Activated naive CD8-positive, alpha-beta T cell treated with anti-CD3 and anti-CD28 coated beads for 36 hours (primary cell): Measurements from ENCODE around the gene IL11RA. TPM values are rescaled to one million over a fixed set of nuclear protein-coding genes. Genes with fewer than 3 reads are reported as not detected.

Experiments
- DNase-seq: peaks from one replicate; pipeline ENCODE4 v3.0.0; 2021
- H3K27ac Mint-ChIP-seq: one replicate; pipeline ENCODE4 v1.8.0; 2022; ENCODE audit warnings: mild to moderate bottlenecking, moderate library complexity, mixed read lengths
- H3K27me3 Mint-ChIP-seq: one replicate; pipeline ENCODE4 v1.8.0; 2022; ENCODE audit warnings: mild to moderate bottlenecking, mixed read lengths
- H3K36me3 Mint-ChIP-seq: one replicate; pipeline ENCODE4 v1.8.0; 2021; ENCODE audit warnings: mild to moderate bottlenecking, mixed read lengths
- H3K4me1 Mint-ChIP-seq: one replicate; pipeline ENCODE4 v1.8.0; 2021; ENCODE audit warnings: mixed read lengths
- H3K4me3 Mint-ChIP-seq: one replicate; pipeline ENCODE4 v1.8.0; 2022; ENCODE audit warnings: mild to moderate bottlenecking, moderate library complexity, mixed read lengths
- H3K9me3 Mint-ChIP-seq: one replicate; pipeline ENCODE4 v1.8.0; 2022; ENCODE audit warnings: mixed read lengths
- total RNA-seq, 2 experiments: library from RNA; stranded (reverse); gene quantifications; one replicate each; pipeline ENCODE4 v1.2.3, GENCODE V29; 2021

IL11RA gene
- total RNA-seq: 10 to 100 TPM; 12.1 to 13.0 TPM

DNA sequence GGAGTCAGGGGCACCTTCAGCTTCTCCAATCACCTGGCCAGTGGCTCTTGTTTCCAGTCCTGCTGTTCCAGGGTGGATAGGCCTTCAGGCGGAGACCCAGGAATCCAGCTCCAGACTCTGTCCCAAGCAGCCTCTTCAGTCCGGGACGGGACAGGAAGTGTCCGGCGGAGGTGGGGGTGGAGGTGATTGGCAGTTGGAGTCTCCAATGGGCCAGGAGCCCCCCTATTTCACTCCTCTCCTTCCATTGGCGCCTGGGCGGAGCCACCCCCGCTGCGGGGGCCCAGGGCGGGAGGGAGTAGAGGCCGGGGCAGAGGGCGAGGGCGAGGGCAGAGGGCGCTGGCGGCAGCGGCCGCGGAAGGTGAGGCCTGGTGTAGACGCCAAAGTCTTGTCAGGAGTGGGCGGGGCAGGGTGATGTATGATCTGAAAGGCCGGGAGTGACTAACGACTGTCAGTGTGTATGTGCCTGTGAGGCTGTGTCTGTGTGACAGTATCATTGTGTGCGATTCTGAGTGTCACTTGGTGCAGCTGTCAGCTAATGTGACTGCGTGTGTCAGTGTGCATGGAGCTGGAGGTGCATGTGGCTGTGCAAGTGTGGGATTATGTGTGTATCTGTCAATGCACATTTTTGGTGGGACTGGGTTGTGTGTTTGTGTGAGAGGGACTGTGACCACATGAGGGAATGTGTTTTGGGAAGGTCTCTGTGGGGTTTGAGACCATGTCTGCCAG is at the start of gene IL11RA:
TSS of gene IL11RA (plus strand) at position 310 of the 726 bp plus-strand sequence. CDS start 3,033 bp downstream, outside the sequence.
- H3K4me3 Mint-ChIP-seq: no peak within 1 kb of the TSS
- DNase-seq: peak; percentile 57

GRCh38 chr9:34603610-34604231 is 48.3 kb upstream of the IL11RA start:
- no peak overlapping the region for H3K27ac Mint-ChIP-seq
- H3K27me3 Mint-ChIP-seq: no peaks in the 10 kb centered on the region

More for the DNA sequence above, at the start of gene IL11RA:
- Mint-ChIP-seq H3K27ac (peak within 1 kb of the TSS; percentile 58), H3K9me3 (no peaks in the 10 kb centered on the region), H3K4me1 (peaks cover 33% of the 10 kb centered on the region), H3K36me3 (peaks cover 23% of the 10 kb centered on the region), H3K27me3 (no peaks in the 10 kb centered on the region)

GRCh38 chr9:34606190-34606589 is 45.8 kb upstream of the IL11RA start:
- peaks cover 8% of the 10 kb centered on the region for H3K4me1 Mint-ChIP-seq
- no peaks in the 10 kb centered on the region for H3K27me3 Mint-ChIP-seq
- DNase-seq: no peak
- no peak overlapping the region for H3K27ac Mint-ChIP-seq
- no peak overlapping the region for H3K4me3 Mint-ChIP-seq
- H3K9me3 Mint-ChIP-seq: no peaks in the 10 kb centered on the region
- H3K36me3 Mint-ChIP-seq: peaks cover 10% of the 10 kb centered on the region

More at GRCh38 chr9:34603610-34604231, 48.3 kb upstream of the IL11RA start:
- Mint-ChIP-seq H3K36me3 (no peaks in the 10 kb centered on the region), H3K4me3 (no peak overlapping the region), H3K9me3 (no peaks in the 10 kb centered on the region), H3K4me1 (no peaks in the 10 kb centered on the region)
- DNase-seq: peak; percentile 73

DNA sequence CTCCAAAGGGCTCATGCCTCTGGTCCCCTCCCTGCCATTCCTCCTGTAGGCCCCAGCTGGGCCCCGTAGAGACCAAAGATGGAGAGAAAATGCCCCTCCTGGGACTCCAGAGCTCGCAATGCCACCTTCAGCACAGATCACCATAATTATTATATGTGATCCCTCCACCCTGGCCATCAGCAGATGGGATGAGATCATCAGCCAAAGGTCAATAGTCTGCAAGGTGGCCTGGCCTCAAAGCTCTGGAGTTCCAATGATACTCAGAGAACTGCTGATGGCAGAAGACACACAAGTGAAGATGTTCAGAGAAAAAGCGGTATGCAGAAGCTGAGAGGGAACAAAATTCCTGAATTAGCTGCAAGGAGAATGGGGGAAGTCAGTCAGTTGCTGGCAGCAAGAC is 45.1 kb upstream of the IL11RA start:
- DNase-seq: no peak
- H3K9me3 Mint-ChIP-seq: no peaks in the 10 kb centered on the region
- H3K36me3 Mint-ChIP-seq: peaks cover 15% of the 10 kb centered on the region
- no peaks in the 10 kb centered on the region for H3K27me3 Mint-ChIP-seq
- peaks cover 9% of the 10 kb centered on the region for H3K4me1 Mint-ChIP-seq
- no peak overlapping the region for H3K4me3 Mint-ChIP-seq
- H3K27ac Mint-ChIP-seq: no peak overlapping the region

DNA sequence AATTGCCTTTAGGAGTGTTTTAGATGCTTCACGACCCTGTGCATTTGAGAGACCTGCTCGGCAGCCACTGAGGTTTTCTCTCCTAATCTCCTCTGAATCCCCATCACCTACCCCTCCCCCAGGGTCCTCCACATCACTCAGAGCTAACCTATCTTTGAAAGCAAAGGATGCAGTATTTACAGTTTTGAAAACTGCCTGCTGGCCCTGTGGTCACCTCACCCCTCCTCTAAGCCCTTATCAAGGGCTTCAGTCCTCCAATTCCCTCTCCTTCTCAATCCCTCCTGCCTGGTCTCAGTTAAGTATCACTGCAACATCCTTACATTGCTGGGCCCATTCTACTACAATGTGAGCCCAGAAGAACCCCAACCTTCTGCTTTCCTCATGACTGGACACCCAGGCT is 44.7 kb upstream of the IL11RA start:
- Mint-ChIP-seq H3K9me3 (no peaks in the 10 kb centered on the region), H3K4me3 (no peak overlapping the region), H3K36me3 (peaks cover 15% of the 10 kb centered on the region)

GRCh38 chr9:34610434-34611206 is 41.4 kb upstream of the IL11RA start:
- Mint-ChIP-seq H3K4me3 (peak overlapping the region; percentile 92), H3K27ac (no peak overlapping the region), H3K9me3 (no peaks in the 10 kb centered on the region), H3K27me3 (no peaks in the 10 kb centered on the region), H3K4me1 (peaks cover 19% of the 10 kb centered on the region), H3K36me3 (peaks cover 15% of the 10 kb centered on the region)
- DNase-seq: no peak

More for the DNA sequence above, 44.7 kb upstream of the IL11RA start:
- no peak for DNase-seq
- H3K27ac Mint-ChIP-seq: no peak overlapping the region
- H3K27me3 Mint-ChIP-seq: no peaks in the 10 kb centered on the region
- peaks cover 11% of the 10 kb centered on the region for H3K4me1 Mint-ChIP-seq

DNA sequence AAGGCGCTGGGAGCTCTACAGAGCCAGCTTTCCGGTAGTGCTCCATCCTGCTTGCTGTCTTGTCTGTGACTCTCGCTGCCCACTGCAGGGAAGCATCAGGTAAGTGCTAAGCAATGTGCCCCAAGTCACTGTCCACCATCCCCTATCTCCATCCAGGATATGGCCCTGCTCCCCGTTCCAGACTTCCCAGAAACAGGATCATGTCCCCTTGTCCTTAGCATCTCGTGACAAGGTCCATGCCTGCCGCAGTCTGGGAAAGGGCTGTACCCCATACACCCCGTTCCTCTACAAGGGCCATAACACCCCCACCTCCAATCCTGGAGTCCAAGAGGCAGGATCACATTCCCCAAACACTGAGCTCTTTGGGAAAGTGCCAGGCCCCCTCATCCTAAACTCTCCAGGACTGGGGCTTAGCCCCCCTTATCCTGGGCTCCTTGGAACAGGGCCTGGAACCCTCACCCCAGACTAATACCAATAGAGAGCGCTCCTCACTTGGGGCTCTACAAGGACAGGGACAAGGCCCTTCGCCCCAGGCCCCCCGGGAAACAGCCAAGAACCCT is 40.7 kb upstream of the IL11RA start:
- peaks cover 19% of the 10 kb centered on the region for H3K4me1 Mint-ChIP-seq
- H3K36me3 Mint-ChIP-seq: peaks cover 16% of the 10 kb centered on the region
- peak overlapping the region; percentile 90 for H3K27ac Mint-ChIP-seq
- no peaks in the 10 kb centered on the region for H3K9me3 Mint-ChIP-seq
- no peaks in the 10 kb centered on the region for H3K27me3 Mint-ChIP-seq
- H3K4me3 Mint-ChIP-seq: peak overlapping the region; percentile 92
- no peak for DNase-seq

GRCh38 chr9:34611811-34612787 is 39.9 kb upstream of the IL11RA start, which contains the start of gene RPP25L:
Gene RPP25L, minus strand, starts transcription at chr9:34612097. Its CDS starts 801 bp downstream, at chr9:34611296.
- Mint-ChIP-seq H3K36me3 (peaks cover 20% of the 10 kb centered on the region), H3K9me3 (no peaks in the 10 kb centered on the region), H3K27me3 (no peaks in the 10 kb centered on the region), H3K4me1 (peaks cover 19% of the 10 kb centered on the region), H3K4me3 (peak within 1 kb of the TSS; percentile 92), H3K27ac (peak within 1 kb of the TSS; percentile 90)
- DNase-seq: peak; percentile 91

DNA sequence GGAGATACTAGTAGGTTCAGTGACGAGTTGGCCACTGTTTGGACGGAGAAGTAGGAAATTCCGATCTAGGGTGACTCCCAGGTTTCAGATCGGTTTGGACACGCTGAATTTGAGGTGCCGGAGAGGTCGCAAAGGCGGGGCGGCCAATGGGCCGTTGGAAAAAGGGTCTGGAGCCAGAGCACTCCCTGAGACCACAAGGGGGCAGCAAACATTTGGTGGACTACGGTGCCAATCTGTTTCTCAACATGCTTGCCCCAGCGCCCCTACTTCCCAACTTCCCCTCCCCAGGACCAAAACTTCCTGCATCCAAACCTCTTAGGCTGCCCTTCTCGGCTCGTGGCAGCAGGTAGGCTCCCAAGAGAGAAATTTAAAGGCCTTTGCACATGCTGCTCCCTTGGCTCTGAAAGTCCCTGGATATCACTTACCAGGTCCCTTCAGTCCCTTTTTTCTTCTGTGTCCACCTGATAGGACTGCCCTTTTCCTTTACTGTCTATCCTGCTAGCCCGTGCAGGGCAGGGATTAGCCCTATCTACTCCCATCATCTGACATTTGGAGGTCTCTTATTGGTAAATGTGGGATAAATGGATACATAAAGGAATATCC is 39.1 kb upstream of the IL11RA start:
- H3K4me3 Mint-ChIP-seq: peak overlapping the region; percentile 92
- H3K9me3 Mint-ChIP-seq: no peaks in the 10 kb centered on the region
- H3K27me3 Mint-ChIP-seq: no peaks in the 10 kb centered on the region
- peaks cover 20% of the 10 kb centered on the region for H3K36me3 Mint-ChIP-seq
- peaks cover 19% of the 10 kb centered on the region for H3K4me1 Mint-ChIP-seq
- peak overlapping the region; percentile 90 for H3K27ac Mint-ChIP-seq
- peak; percentile 68 for DNase-seq

GRCh38 chr9:34615132-34615531 is 36.9 kb upstream of the IL11RA start:
- Mint-ChIP-seq H3K4me3 (no peak overlapping the region), H3K27me3 (no peaks in the 10 kb centered on the region), H3K36me3 (peaks cover 15% of the 10 kb centered on the region), H3K27ac (no peak overlapping the region), H3K9me3 (no peaks in the 10 kb centered on the region), H3K4me1 (peaks cover 26% of the 10 kb centered on the region)
- DNase-seq: no peak

DNA sequence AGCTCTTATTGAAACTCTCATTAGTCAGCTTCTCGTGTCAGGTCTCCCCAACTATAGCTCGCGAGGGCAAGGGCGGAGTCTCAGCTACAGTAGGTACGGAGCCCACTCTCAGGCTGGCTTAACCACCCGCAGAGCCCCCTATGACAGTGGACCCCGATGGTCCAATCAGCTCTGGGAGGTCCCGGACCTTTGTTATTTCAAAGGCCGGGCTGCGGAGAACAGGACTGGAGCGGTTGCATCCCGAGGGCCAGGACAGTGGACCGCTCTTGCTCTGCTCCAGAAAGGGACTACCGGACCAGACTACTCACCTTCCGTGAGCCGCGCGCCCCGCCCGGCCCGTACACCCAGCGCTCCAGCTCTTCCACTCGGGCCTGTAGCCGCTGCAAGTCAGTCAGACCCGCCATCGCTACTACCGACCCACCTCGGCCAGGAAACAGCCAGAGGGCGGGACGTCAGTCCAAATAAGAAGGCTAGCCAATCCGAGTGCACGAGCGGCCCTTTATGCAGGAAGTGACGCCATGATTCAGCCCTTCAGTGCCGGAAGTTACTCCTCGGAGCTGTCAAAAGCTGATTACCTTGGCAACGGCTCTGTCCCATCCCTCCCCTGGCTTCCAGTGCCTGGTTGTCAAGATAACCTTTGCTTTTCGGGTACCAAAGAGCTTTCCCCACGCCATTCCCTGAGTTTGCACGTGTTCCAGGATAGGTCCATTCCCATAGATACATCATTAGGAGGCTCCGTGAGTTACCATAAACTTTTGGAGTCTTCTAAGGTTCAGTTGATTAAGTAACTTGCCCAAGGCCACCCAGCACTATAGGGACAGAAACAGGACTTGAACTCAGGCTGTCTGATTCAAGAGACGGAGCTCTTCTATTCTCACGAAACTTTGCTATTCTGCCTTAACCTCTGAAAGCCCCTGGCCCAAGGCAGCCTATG is 31.7 kb upstream of the IL11RA start, which contains the start of gene DCTN3:
TSS of gene DCTN3 (minus strand) at position 435 of the 934 bp plus-strand sequence. CDS start at position 404, 31 bp downstream.
- H3K9me3 Mint-ChIP-seq: no peaks in the 10 kb centered on the region
- peak within 1 kb of the TSS; percentile 93 for H3K4me3 Mint-ChIP-seq
- peaks cover 6% of the 10 kb centered on the region for H3K36me3 Mint-ChIP-seq
- peak; percentile 90 for DNase-seq
- H3K27me3 Mint-ChIP-seq: peaks cover 40% of the 10 kb centered on the region
- peak within 1 kb of the TSS; percentile 52 for H3K27ac Mint-ChIP-seq
- H3K4me1 Mint-ChIP-seq: peaks cover 21% of the 10 kb centered on the region

- H3K27ac Mint-ChIP-seq: no peak overlapping the region
- peak; percentile 23 for DNase-seq
- H3K27me3 Mint-ChIP-seq: peaks cover 73% of the 10 kb centered on the region
- no peaks in the 10 kb centered on the region for H3K36me3 Mint-ChIP-seq
- H3K9me3 Mint-ChIP-seq: no peaks in the 10 kb centered on the region
- H3K4me1 Mint-ChIP-seq: peaks cover 27% of the 10 kb centered on the region
- peak overlapping the region; percentile 24 for H3K4me3 Mint-ChIP-seq
Measured at GRCh38 chr9:34623374-34624235, 28.4 kb upstream of the IL11RA start.
